GM10248 (cell line): Measurements from ENCODE around the gene BICD2.
A peak's percentile ranks its signal among the peaks of the same experiment; 100 is the strongest.

Source experiments
- CTCF ChIA-PET: fragments of 300-600 bp; sonication (Branson Sonifier 250); formaldehyde crosslinking; extraction: SDS; loops from one replicate; lab custom pipeline; 2021; ENCODE audit warnings: antibody characterized with exemption; lab: Yijun Ruan, JAX
- POLR2A ChIA-PET: fragments of 350-650 bp; sonication (Branson Sonifier 250); formaldehyde crosslinking; extraction: SDS; loops from one replicate; lab custom pipeline; 2020; ENCODE audit warnings: antibody characterized with exemption; lab: Yijun Ruan, JAX
- DNase-seq: peaks from one replicate; pipeline ENCODE4 v3.0.0; 2012; ENCODE audit errors: extremely low spot score
- CTCF ChIP-seq: IDR thresholded peaks from 2 replicates; pipeline ENCODE4 v1.5.1; 2012; ENCODE audit warnings: mild to moderate bottlenecking, low read depth; ENCODE audit errors: extremely low read depth, missing control alignments, control extremely low read depth

Gene BICD2

DNA sequence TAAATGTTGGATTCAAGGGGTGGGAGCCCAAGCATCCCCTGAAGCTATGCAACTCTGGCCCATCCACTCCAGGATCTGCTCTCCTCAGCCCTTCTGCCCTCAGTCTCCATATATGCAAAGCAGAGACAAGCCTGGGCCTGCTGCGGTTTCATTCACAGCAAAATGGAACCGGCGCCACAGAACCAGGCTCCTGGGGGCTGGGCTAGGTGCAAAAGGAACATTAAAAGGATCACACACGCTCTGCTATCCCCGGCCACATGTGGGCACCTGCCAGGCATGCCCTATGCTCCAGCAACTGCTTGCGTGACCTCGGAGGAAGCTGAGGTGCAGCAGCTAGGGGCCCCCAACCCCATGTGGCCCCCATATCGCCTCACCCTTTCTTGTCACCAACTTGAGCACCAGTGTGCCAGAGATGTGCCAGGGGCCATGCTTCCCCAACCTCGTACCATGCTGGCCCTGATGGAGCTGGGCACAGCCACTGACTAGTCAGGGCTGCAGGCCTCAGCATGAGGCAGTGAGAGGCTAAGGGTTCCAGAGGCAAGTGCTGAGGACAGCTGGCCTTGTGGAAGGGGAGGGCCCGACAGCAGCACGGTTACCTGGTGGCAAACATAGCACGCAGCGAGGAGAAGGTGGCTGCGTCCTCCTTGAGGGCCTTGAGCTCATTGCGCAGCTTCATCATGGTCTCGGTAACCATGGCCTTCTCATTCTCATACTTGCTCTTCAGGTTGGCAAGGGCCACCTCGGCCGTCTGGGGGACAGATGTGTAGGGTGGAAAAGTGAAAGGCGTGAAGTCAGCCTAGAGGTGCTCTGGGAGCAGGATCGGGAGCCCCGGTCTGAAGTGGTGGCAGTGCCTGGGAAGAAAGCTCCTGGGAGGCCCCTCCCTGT is 47.2 kb downstream of the BICD2 start:
- DNase-seq, result no peak
- ChIA-PET POLR2A (interaction anchor here (1.3 kb wide), 1 partner anchor 48 kb away, joined by 3 read pairs; the partner anchor contains the start of gene IPPK), CTCF (interaction anchor here (0.6 to 10.9 kb wide), 23 partner anchors 10 to 578 kb away, joined by 3 to 191 read pairs (median 5); partner anchors contain the start of genes BICD2 and IPPK)
- no peak for TF ChIP-seq CTCF

DNA sequence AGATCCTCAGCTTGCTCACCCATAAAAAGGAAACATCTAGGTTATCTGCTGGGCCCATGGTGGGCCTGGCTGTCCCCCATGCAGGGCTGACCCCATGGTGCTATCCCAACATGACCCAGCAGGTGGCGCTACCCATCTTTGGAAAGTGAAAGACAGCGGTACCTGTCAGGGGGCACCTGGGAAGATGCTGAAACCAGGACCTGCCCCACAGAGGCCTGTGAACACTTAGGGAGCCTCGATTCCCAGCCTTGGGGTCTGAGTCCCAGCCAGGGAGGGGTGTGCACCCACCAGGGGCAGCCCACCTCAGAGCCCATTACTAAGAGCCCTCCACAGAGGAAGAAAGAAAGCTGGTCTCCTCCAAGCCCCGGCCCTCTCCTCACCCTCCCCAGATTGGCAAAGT is 48.1 kb downstream of the BICD2 start:
- DNase-seq, result peak; percentile 84
- ChIA-PET CTCF (interaction anchor here (0.6 to 10.9 kb wide), 27 partner anchors 10 to 582 kb away, joined by 3 to 191 read pairs (median 4); partner anchors contain the start of genes BICD2 and IPPK), POLR2A (interaction anchor here (1.3 kb wide), 1 partner anchor 47 kb away, joined by 3 read pairs; the partner anchor contains the start of gene IPPK)
- TF ChIP-seq CTCF, result peak; percentile 88

DNA sequence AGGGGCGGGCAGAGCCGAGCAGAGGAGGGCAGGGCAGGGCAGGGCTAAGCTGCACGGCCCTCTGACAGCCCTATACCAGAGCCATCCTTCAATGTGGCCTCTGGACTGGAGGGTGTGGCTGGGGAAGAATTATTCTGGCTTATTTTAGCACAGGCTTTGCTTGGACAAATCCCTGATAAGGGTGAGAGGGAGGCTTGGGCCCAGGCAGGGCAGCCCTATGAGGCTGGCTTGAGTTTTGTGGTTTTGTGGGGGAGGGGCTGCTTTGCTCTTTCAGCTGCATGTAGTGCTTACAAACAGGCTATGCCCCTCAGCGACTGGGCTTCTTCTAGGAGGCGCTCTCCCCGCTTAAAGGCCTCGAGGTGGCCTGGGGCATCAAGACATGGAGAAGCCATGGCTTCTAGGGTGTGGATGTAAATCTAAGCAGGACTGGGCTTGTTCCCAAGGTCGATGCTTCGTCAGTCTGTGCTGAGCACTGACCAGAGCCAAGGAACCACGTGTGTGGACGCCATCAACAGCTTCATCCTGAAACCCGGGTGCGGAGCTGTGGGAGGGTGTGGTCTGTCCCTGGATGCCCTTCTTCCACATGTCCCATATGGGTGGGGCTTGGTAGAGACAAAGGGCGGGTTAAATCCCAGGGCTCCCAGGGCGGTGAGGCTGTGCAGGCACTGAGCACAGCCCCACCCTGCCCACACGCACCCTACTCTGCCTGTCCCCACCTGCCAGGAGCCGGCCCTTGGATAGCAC is 49.0 kb downstream of the BICD2 start:
- DNase-seq, result no peak
- ChIA-PET POLR2A (no interaction called here), CTCF (interaction anchor here (0.7 to 10.9 kb wide), 18 partner anchors 9 to 581 kb away, joined by 3 to 191 read pairs (median 4); partner anchors contain the start of gene BICD2)
- TF ChIP-seq CTCF, result no peak

GRCh38 chr9:92714787-92715487 is 49.7 kb downstream of the BICD2 start:
- TF ChIP-seq CTCF, result no peak
- CTCF ChIA-PET, result interaction anchor here (1.0 to 10.9 kb wide), 9 partner anchors 8 to 581 kb away, joined by 3 to 191 read pairs (median 10); no protein-coding TSS in a partner anchor
- DNase-seq, result no peak
- POLR2A ChIA-PET, result no interaction called here

- ChIA-PET CTCF (interaction anchor here (1.0 to 10.9 kb wide), 5 partner anchors 14 to 573 kb away, joined by 3 to 191 read pairs (median 16); no protein-coding TSS in a partner anchor), POLR2A (no interaction called here)
- DNase-seq, result no peak
Measured at GRCh38 chr9:92714016-92714415, 50.6 kb downstream of the BICD2 start.

More at GRCh38 chr9:92714016-92714415, 50.6 kb downstream of the BICD2 start:
- TF ChIP-seq CTCF, result no peak
